ENCODE data around the gene NTRK2.
A peak's percentile ranks its signal among the peaks of the same experiment; 100 is the strongest.

DNA sequence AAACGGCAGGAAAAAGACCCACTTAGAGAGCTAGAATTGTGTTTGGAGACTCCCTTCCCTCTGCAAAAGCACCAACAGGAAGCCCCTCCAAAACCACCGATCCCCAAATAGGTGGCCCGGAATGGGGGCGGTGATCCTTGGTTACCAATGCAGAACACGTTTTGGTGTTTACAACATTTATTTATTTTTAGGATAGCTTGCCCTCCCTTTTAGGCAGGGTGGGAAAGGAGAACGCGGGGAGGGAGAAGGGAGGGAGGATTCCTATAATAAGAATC, 579 bp upstream of the NTRK2 start:
- TF ChIP-seq, protein P1, sequence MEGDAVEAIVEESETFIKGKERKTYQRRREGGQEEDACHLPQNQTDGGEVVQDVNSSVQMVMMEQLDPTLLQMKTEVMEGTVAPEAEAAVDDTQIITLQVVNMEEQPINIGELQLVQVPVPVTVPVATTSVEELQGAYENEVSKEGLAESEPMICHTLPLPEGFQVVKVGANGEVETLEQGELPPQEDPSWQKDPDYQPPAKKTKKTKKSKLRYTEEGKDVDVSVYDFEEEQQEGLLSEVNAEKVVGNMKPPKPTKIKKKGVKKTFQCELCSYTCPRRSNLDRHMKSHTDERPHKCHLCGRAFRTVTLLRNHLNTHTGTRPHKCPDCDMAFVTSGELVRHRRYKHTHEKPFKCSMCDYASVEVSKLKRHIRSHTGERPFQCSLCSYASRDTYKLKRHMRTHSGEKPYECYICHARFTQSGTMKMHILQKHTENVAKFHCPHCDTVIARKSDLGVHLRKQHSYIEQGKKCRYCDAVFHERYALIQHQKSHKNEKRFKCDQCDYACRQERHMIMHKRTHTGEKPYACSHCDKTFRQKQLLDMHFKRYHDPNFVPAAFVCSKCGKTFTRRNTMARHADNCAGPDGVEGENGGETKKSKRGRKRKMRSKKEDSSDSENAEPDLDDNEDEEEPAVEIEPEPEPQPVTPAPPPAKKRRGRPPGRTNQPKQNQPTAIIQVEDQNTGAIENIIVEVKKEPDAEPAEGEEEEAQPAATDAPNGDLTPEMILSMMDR (conservative IDR thresholded peaks at IDR 0.05; ENCODE audit: low read depth, low read length), result no peak
- peak; percentile 78 for TF ChIP-seq EZH2 (IDR thresholded peaks at IDR 0.05; ENCODE audit: borderline replicate concordance, low read depth, low read length, poor library complexity, severe bottlenecking)

Data from A673 (cell line).